Endothelial cell of umbilical vein (primary cell): ENCODE measurements around the gene DNAJC3. TPM values are rescaled to one million over a fixed set of nuclear protein-coding genes. Genes with fewer than 3 reads are reported as not detected.

Experiments used
- BruUV-seq: library from RNA; stranded (reverse); fragments of 400-500 nt; replicated peaks from 2 replicates; lab custom pipeline; 2021; lab: Mats Ljungman, UMichigan
- CTCF ChIA-PET: fragments of 300-600, 350-600 bp; sonication (Branson Sonifier 250); formaldehyde crosslinking; loops from one replicate; lab custom pipeline; 2021; ENCODE audit warnings: antibody characterized with exemption, inconsistent platforms; lab: Charles Lee
- POLR2A ChIA-PET: fragments of 300-600, 350-600 bp; sonication (Branson Sonifier 250); formaldehyde crosslinking; loops from one replicate; lab custom pipeline; 2021; ENCODE audit warnings: antibody characterized with exemption, inconsistent platforms; lab: Charles Lee
- DNase-seq: peaks from one replicate; pipeline ENCODE4 v3.0.0-alpha.2; 2011; ENCODE audit warnings: low read depth, low spot score
- FAIRE-seq: peaks from 2 replicates; lab custom pipeline; 2011; peaks lifted over from hg19 to GRCh38; lab: Jason Lieb, UNC
- H2AFZ ChIP-seq: 2 replicates; pipeline ENCODE4 v1.6.0; 2012; ENCODE audit warnings: low read depth, low read length, control low read depth, inconsistent platforms
- H3K27ac ChIP-seq: 2 replicates; pipeline ENCODE4 v1.5.1; 2011; ENCODE audit warnings: low read depth, mild to moderate bottlenecking, control low read depth, low read length, moderate library complexity; ENCODE audit not compliant: insufficient read depth
- H3K27me3 ChIP-seq, 2 experiments: 2 replicates each; pipeline versions ENCODE4 v1.6.0 to v1.6.1; 2011; ENCODE audit warnings: low read length in 2 of 2, mixed read lengths in 1 of 2; ENCODE audit not compliant: control insufficient read depth in 2 of 2, insufficient read depth in 2 of 2
- H3K36me3 ChIP-seq, 2 experiments: 2 replicates in 1 of 2; 3 replicates in 1 of 2; pipeline ENCODE4 v1.5.1; 2011; ENCODE audit warnings: low read length in 2 of 2, mild to moderate bottlenecking in 1 of 2, moderate library complexity in 1 of 2; ENCODE audit not compliant: control insufficient read depth in 2 of 2, insufficient read depth in 2 of 2; ENCODE audit errors: extremely low read depth in 1 of 2
- H3K4me1 ChIP-seq: 3 replicates; pipeline ENCODE4 v1.5.1; 2011; ENCODE audit warnings: mild to moderate bottlenecking, low read length; ENCODE audit not compliant: control insufficient read depth, insufficient read depth; ENCODE audit errors: extremely low read depth
- H3K4me2 ChIP-seq: 2 replicates; pipeline ENCODE4 v1.6.1; 2011; ENCODE audit warnings: low read length, control low read depth, mixed read lengths; ENCODE audit not compliant: insufficient read depth
- H3K4me3 ChIP-seq, 3 experiments: fragments of 200-600 bp in 1 of 3; sonication (generic), shearing (Covaris generic) in 1 of 3; replicated peaks in 1 of 3; 2 replicates each; pipeline ENCODE4 v1.5.1; 2011 to 2016; ENCODE audit warnings: control low read depth in 3 of 3, low read length in 3 of 3, mild to moderate bottlenecking in 2 of 3, inconsistent platforms in 1 of 3, low read depth in 1 of 3, moderate library complexity in 1 of 3; ENCODE audit not compliant: insufficient read depth in 1 of 3
- H3K79me2 ChIP-seq: 2 replicates; pipeline ENCODE4 v1.6.0; 2012; ENCODE audit warnings: low read length, inconsistent platforms; ENCODE audit not compliant: control insufficient read depth, insufficient read depth
- H3K9ac ChIP-seq: replicated peaks from 2 replicates; pipeline ENCODE3; 2011; ENCODE audit warnings: low read length, control low read depth; ENCODE audit not compliant: insufficient read depth; ENCODE audit errors: extremely low read depth
- H3K9me1 ChIP-seq: replicated peaks from 3 replicates; pipeline ENCODE4 v1.6.0; 2011; ENCODE audit warnings: mild to moderate bottlenecking, low read length; ENCODE audit not compliant: control insufficient read depth, insufficient read depth; ENCODE audit errors: extremely low read depth
- H3K9me3 ChIP-seq: replicated peaks from 2 replicates; pipeline ENCODE4 v1.5.1; 2012; ENCODE audit warnings: low read length, inconsistent platforms; ENCODE audit not compliant: control insufficient read depth, insufficient read depth
- H4K20me1 ChIP-seq: replicated peaks from 2 replicates; pipeline ENCODE3; 2011; ENCODE audit warnings: mild to moderate bottlenecking, low read length; ENCODE audit not compliant: control insufficient read depth, insufficient read depth; ENCODE audit errors: extremely low read depth
- FOS ChIP-seq: IDR thresholded peaks from 2 replicates; pipeline ENCODE4 v1.6.1; 2011; ENCODE audit warnings: mild to moderate bottlenecking, low read length, moderate library complexity, borderline replicate concordance; ENCODE audit not compliant: insufficient read depth
- MYC ChIP-seq: IDR thresholded peaks from one replicate; pipeline ENCODE4 v1.6.1; 2011; ENCODE audit warnings: mild to moderate bottlenecking, low read depth, low read length
- POLR2A ChIP-seq: IDR thresholded peaks from 2 replicates; pipeline ENCODE4 v1.6.1; 2012; ENCODE audit warnings: low read depth, mild to moderate bottlenecking, control low read depth, low read length
- dilution Hi-C: fragments of 300-500 bp; cut with MboI; formaldehyde crosslinking; loops from one replicate; pipeline ENCODE4 v1.15.0; 2019; ENCODE audit warnings: low sequenced_read_pairs; ENCODE audit not compliant: extremely low pct_ligation_motif_present
- intact Hi-C: fragments of 100-400 bp; cut with micrococcal nuclease; formaldehyde crosslinking; loops from one replicate; pipeline ENCODE4 v1.10.0; 2022
- polyA plus RNA-seq, 4 experiments: library from polyadenylated mRNA; depleted of rRNA in 3 of 4; stranded (reverse) in 3 of 4; unstranded in 1 of 4; fragments of >200 nt; gene quantifications; 2 replicates each; pipeline versions ENCODE4 v1.2.1 to v1.2.3, GENCODE V29; 2011 to 2012; ENCODE audit warnings: missing spikeins in 1 of 4
- total RNA-seq: library from RNA; stranded (reverse); gene quantifications from 2 replicates; pipeline ENCODE4 v1.2.3, GENCODE V29; 2021
- TF ChIP-seq, protein P1 (sequence below), 2 donors: IDR thresholded peaks; 1 replicate in 1 of 2; 2 replicates in 1 of 2; pipeline ENCODE4 v1.5.1; 2011; ENCODE audit warnings: low read length in 2 of 2, mild to moderate bottlenecking in 2 of 2, moderate library complexity in 2 of 2, control low read depth in 1 of 2, inconsistent platforms in 1 of 2, low read depth in 1 of 2; ENCODE audit not compliant: insufficient read depth in 1 of 2; ENCODE audit errors: extremely low read depth in 1 of 2

The DNAJC3 gene
- total and polyA plus RNA-seq, 2 donors (not counting 3 experiments of a cell fraction or from before 2014, with no cell fraction given), result 17.0 to 51.2 TPM

DNA sequence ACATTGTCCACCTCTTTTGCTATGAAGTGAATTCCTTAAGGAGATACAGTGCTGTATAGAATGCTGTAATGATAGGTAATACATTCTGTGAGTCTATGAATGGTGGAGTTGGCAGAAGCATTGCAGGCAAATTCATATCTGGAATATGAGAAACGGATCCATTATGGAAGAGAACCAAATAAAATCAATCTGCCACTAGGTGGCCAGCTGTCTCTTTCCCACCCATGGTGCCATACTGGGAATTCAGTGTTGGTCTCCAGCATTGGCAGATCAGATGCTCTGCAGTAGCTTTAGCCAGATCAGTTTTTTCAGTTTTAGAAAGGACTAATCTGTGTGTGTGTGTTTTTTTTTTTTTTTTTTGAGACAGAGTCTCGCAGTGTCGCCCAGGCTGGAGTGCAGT lies 27.6 kb downstream of the DNAJC3 start:
- no peak overlapping the region for H3K27ac ChIP-seq
- no peak overlapping the region for H3K4me3 ChIP-seq
- no peak overlapping the region for H3K4me2 ChIP-seq
- H3K27me3 ChIP-seq, result no peaks in the 10 kb centered on the region
- H4K20me1 ChIP-seq, result peaks cover 3% of the 10 kb centered on the region
- intact Hi-C loops, result no loop called here
- H3K36me3 ChIP-seq, result no peaks in the 10 kb centered on the region
- no peak for DNase-seq
- no peaks in the 10 kb centered on the region for H3K4me1 ChIP-seq
- no peak overlapping the region for H3K9ac ChIP-seq
- no peaks in the 10 kb centered on the region for H3K9me3 ChIP-seq
- FAIRE-seq, result peak; percentile 53
- H3K9me1 ChIP-seq, result no peaks in the 10 kb centered on the region
- CTCF ChIA-PET, result interaction anchor here (0.7 to 3.9 kb wide), 11 partner anchors 10 to 276 kb away, joined by 3 to 26 read pairs (median 3); partner anchors contain the start of gene DNAJC3
- POLR2A ChIA-PET, result no interaction called here
- no peak for TF ChIP-seq POLR2A
- TF ChIP-seq, protein P1, sequence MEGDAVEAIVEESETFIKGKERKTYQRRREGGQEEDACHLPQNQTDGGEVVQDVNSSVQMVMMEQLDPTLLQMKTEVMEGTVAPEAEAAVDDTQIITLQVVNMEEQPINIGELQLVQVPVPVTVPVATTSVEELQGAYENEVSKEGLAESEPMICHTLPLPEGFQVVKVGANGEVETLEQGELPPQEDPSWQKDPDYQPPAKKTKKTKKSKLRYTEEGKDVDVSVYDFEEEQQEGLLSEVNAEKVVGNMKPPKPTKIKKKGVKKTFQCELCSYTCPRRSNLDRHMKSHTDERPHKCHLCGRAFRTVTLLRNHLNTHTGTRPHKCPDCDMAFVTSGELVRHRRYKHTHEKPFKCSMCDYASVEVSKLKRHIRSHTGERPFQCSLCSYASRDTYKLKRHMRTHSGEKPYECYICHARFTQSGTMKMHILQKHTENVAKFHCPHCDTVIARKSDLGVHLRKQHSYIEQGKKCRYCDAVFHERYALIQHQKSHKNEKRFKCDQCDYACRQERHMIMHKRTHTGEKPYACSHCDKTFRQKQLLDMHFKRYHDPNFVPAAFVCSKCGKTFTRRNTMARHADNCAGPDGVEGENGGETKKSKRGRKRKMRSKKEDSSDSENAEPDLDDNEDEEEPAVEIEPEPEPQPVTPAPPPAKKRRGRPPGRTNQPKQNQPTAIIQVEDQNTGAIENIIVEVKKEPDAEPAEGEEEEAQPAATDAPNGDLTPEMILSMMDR (IDR thresholded peaks at IDR 0.05; ENCODE audit: extremely low read depth in 1 of 2, insufficient read depth in 1 of 2, low read depth in 1 of 2, low read length in 2 of 2), result peak; percentile 27 to 31
- BruUV-seq, result no TSS peak
- H3K79me2 ChIP-seq, result peaks cover 55% of the 10 kb centered on the region
- no peak overlapping the region for H2AFZ ChIP-seq
- dilution Hi-C loops, result no loop called here

DNA sequence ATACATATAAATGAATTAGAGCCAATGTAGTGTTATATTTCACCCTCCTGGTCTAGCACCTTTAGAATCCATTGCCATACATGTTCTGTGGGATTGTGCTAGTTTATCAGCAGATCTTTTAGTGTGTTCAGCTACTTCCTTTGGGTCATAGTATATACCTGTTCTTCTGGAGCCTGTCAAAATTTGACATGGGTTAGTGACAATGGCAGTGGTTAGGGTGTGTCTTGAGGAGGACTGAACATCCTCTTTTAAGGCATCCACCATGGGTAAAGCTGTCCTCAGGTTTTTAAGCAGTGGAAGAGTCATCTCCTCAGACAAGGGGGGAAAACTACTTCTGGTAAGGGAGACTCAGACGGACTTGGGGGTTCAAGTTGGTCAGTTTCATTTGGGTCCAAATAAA lies 29.4 kb downstream of the DNAJC3 start:
- H3K79me2 ChIP-seq, result peaks cover 44% of the 10 kb centered on the region
- no peak overlapping the region for H3K9ac ChIP-seq
- FAIRE-seq (no peak), DNase-seq (no peak)
- no peak overlapping the region for H3K27ac ChIP-seq
- ChIA-PET POLR2A (no interaction called here), CTCF (interaction anchor here (3.9 kb wide), 1 partner anchor 46 kb away, joined by 15 read pairs; no protein-coding TSS in a partner anchor)
- no peaks in the 10 kb centered on the region for H3K4me1 ChIP-seq
- dilution Hi-C loops (no loop called here), intact Hi-C loops (no loop called here)
- no peaks in the 10 kb centered on the region for H3K9me3 ChIP-seq
- no peaks in the 10 kb centered on the region for H3K9me1 ChIP-seq
- H3K36me3 ChIP-seq, result no peaks in the 10 kb centered on the region
- no peaks in the 10 kb centered on the region for H3K27me3 ChIP-seq
- TF ChIP-seq FOS (no peak), MYC (no peak)
- TF ChIP-seq, protein P1 (IDR thresholded peaks at IDR 0.05; ENCODE audit: extremely low read depth in 1 of 2, insufficient read depth in 1 of 2, low read depth in 1 of 2, low read length in 2 of 2), result no peak
- H4K20me1 ChIP-seq, result peaks cover 3% of the 10 kb centered on the region
- H3K4me2 ChIP-seq, result no peak overlapping the region
- no TSS peak for BruUV-seq
- no peak overlapping the region for H3K4me3 ChIP-seq
- no peak overlapping the region for H2AFZ ChIP-seq
